Upper lobe of left lung (tissue), 4 donors: ENCODE measurements around the gene RABGAP1.

ENCODE experiments used
- CTCF ChIP-seq, 6 experiments: fragments of 450-650 bp in 4 of 6; fragments of 200-600 bp in 2 of 6; sonication (generic) in 2 of 6; IDR thresholded peaks; one replicate each; pipeline ENCODE4 v1.5.1; 2016 to 2019; ENCODE audit warnings: antibody characterized with exemption in 6 of 6
- EP300 ChIP-seq, 4 donors: sonication (generic); formaldehyde crosslinking; IDR thresholded peaks; one replicate each; pipeline ENCODE4 v1.5.1; 2017; ENCODE audit warnings: antibody characterized with exemption in 4 of 4, control low read depth in 2 of 4
- POLR2A ChIP-seq, 4 donors: fragments of 450-650 bp; IDR thresholded peaks; one replicate each; pipeline ENCODE4 v1.5.1; 2016 to 2017; ENCODE audit warnings: antibody characterized with exemption in 4 of 4, mild to moderate bottlenecking in 2 of 4
- POLR2AphosphoS5 ChIP-seq, 2 donors: sonication (generic); formaldehyde crosslinking; IDR thresholded peaks; one replicate each; pipeline ENCODE4 v1.5.1; 2017; ENCODE audit warnings: antibody characterized with exemption in 2 of 2

- TF ChIP-seq POLR2A (IDR thresholded peaks at IDR 0.05): no peak
- no peak for TF ChIP-seq POLR2AphosphoS5 (IDR thresholded peaks at IDR 0.05)
- TF ChIP-seq CTCF (IDR thresholded peaks at IDR 0.05): no peak
- no peak for TF ChIP-seq EP300 (IDR thresholded peaks at IDR 0.05)
These were observed 171.5 kb downstream of the RABGAP1 start for GRCh38 chr9:123112015-123112975.
